Measurements from ENCODE around the gene VWA8. TPM values are rescaled to one million over a fixed set of nuclear protein-coding genes. Genes with fewer than 3 reads are reported as not detected.

VWA8 gene
- total RNA-seq, 4 donors from 2014 or later = 27.1 to 39.7 (median 30.4) TPM

DNA sequence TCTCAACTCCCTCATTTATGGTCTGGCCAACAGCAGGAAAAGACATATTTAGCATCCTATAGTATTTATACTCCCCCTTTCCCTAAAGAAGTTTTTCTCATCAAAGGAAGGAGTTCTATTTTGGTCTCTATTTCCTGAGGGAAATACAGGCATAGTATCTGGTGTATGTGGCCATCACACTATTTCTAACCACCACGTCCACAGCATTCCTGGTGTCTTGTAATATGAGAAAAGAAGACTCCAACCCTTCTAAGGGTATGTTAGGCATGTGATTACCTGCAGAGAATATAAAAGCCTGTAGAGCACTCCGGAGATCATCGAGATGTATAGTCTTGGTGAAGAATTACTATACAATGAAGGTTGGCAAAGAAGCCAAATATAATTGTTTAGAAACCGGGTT, 137.4 kb downstream of the VWA8 start:
- Histone ChIP-seq H3K27me3 (no peaks in the 10 kb centered on the region), H3K4me3 (replicated peaks in 1 of 3) (no peak overlapping the region), H3K36me3 (no peaks in the 10 kb centered on the region), H3K27ac (no peak overlapping the region), H3K4me1 (no peaks in the 10 kb centered on the region), H3K9me3 (no peaks in the 10 kb centered on the region)
- 93 to 95% methylated on average over 4 of the region's 4 CpGs for WGBS, 2 donors
- intact Hi-C loops (cut with DNase I) = no loop called here
- no peak for DNase-seq
- TF ChIP-seq, protein P1, sequence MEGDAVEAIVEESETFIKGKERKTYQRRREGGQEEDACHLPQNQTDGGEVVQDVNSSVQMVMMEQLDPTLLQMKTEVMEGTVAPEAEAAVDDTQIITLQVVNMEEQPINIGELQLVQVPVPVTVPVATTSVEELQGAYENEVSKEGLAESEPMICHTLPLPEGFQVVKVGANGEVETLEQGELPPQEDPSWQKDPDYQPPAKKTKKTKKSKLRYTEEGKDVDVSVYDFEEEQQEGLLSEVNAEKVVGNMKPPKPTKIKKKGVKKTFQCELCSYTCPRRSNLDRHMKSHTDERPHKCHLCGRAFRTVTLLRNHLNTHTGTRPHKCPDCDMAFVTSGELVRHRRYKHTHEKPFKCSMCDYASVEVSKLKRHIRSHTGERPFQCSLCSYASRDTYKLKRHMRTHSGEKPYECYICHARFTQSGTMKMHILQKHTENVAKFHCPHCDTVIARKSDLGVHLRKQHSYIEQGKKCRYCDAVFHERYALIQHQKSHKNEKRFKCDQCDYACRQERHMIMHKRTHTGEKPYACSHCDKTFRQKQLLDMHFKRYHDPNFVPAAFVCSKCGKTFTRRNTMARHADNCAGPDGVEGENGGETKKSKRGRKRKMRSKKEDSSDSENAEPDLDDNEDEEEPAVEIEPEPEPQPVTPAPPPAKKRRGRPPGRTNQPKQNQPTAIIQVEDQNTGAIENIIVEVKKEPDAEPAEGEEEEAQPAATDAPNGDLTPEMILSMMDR (IDR thresholded peaks at IDR 0.05) = no peak
- TF ChIP-seq POLR2A (IDR thresholded peaks at IDR 0.05) = no peak

DNA sequence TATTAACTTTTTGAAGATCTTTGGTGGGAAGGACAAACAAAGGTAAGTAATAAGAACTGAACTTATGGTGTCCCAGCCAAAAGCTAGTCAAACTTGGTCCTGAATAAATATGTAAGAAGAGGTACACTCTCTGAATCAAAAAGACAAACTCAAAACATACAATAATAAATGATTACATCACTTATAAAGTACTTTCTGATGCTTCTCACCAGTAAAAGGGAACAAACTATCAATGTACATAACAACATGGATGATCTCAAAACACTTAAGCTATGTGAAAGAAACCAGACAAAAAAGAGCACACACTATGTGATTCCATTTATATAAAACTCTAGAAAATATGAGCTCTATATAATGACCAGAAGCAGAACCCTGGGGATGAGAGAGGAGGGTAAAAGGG, 138.3 kb downstream of the VWA8 start:
- Histone ChIP-seq H3K27me3 (no peaks in the 10 kb centered on the region), H3K4me3 (replicated peaks in 1 of 3) (no peak overlapping the region), H3K27ac (no peak overlapping the region), H3K9me3 (no peaks in the 10 kb centered on the region), H3K4me1 (no peaks in the 10 kb centered on the region), H3K36me3 (no peaks in the 10 kb centered on the region)
- intact Hi-C loops (cut with DNase I) = no loop called here
- DNase-seq = no peak
- TF ChIP-seq, protein P1 (IDR thresholded peaks at IDR 0.05) = no peak
- no peak for TF ChIP-seq POLR2A (IDR thresholded peaks at IDR 0.05)

DNA sequence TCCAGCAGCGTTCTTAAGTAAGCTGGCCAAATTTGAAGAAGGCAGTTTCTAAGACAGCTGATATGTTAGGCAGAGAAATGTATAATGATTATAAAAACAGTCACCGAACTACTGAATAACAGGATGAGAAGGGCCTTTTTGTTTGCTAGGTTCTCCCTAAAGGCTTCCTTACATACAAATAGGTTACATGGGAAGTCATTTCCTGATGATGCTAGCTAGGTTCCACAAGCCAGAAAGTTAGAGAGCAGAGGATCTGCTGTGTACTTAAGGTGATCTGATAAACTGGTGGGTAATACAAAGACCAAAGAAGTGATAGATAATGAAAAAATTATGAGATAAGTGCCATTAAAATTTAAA, 139.7 kb downstream of the VWA8 start:
- H3K27me3 ChIP-seq = no peaks in the 10 kb centered on the region
- WGBS, 2 donors = 68 to 76% methylated on average over 2 of the region's 2 CpGs
- H3K4me1 ChIP-seq = no peaks in the 10 kb centered on the region
- no peak overlapping the region for H3K27ac ChIP-seq
- H3K4me3 ChIP-seq (replicated peaks in 1 of 3) = no peak overlapping the region
- intact Hi-C loops (cut with DNase I) = no loop called here
- DNase-seq = no peak
- no peaks in the 10 kb centered on the region for H3K9me3 ChIP-seq
- H3K36me3 ChIP-seq = no peaks in the 10 kb centered on the region
- TF ChIP-seq, protein P1 (IDR thresholded peaks at IDR 0.05) = no peak
- no peak for TF ChIP-seq POLR2A (IDR thresholded peaks at IDR 0.05)

DNA sequence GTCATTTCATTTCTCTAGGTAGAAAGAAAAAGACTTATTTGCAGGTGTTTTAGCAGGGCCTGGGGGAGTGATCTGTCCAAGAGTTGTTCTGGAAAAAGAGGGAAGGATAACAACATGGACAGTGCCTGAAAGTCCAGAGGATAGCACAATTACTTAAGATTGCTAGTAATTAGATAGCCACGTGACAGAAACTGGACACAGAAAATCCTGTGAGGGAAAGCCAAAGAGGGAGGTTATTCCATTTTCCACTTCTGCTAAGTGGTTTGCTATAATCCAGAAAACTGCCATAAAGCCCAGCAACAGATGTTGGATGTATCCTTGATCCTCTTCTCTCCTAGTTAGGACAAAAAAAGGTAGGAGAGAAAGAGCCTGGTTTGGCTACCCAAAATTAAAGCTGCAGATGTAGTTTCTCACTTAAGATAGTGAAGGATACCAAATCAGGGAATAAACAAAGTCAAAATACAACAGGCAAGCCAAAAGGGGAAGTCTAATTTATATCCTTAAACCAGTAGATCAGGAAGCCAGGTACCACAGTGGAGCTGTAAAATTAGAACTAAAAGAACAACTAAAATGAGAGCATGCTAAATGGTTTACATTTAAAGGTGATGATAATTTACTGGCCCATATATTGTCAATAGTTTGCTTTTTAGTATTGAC, 140.2 kb downstream of the VWA8 start:
- intact Hi-C loops (cut with DNase I) = no loop called here
- Histone ChIP-seq H3K27ac (no peak overlapping the region), H3K4me1 (no peaks in the 10 kb centered on the region), H3K4me3 (replicated peaks in 1 of 3) (no peak overlapping the region), H3K9me3 (no peaks in the 10 kb centered on the region), H3K36me3 (no peaks in the 10 kb centered on the region), H3K27me3 (no peaks in the 10 kb centered on the region)
- 77 to 89% methylated on average over 1 of the region's 1 CpG for WGBS, 2 donors
- DNase-seq = no peak
- TF ChIP-seq, protein P1 (IDR thresholded peaks at IDR 0.05) = no peak
- TF ChIP-seq POLR2A (IDR thresholded peaks at IDR 0.05) = no peak

DNA sequence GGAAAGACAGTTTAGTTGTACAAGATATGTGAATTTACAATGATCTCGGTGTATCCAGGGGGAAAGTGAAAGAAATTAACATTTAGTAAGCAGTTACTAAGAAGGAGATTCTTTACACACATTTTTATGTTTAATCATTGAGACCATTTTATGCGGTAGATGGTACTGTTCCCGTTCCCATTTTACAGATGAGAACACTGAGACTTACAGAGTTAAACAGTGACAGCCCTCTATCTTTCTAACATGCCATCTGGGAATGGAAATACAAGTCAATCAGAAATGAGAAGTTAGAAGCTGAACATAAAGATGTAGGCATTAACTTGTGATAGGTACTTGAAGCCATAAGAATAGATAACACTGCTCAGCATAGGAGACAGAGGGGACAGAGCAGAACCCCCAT, 144.9 kb downstream of the VWA8 start:
- no peaks in the 10 kb centered on the region for H3K27me3 ChIP-seq
- H3K9me3 ChIP-seq = no peaks in the 10 kb centered on the region
- no peak for TF ChIP-seq POLR2A (IDR thresholded peaks at IDR 0.05)
- no peak overlapping the region for H3K27ac ChIP-seq
- intact Hi-C loops (cut with DNase I) = no loop called here
- no peaks in the 10 kb centered on the region for H3K36me3 ChIP-seq
- no peak overlapping the region for H3K4me3 ChIP-seq (replicated peaks in 1 of 3)
- H3K4me1 ChIP-seq = peaks cover 5 to 6% of the 10 kb centered on the region in 2 donors
- DNase-seq = no peak
- whole genome bisulfite sequencing, 2 donors = 96% methylated on average over 3 of the region's 3 CpGs

DNA sequence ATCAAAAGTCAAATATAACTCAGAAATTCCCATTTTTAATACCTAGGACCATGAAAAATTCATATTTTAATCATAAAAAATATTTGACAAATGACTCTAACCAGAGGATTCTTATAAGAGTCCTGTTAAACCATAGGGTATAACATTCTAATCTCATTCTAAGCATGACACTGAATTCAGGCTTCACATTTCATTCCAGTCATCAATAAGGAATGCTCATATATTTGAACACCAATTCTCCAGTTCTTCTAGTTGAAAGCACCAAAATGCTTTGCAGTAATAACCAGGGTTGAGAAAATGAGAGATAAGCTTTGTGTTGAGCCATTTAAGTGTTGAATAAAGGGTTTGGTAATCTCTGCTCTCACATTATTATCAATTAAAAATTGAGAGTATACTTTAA, 147.5 kb downstream of the VWA8 start:
- H3K27ac ChIP-seq = no peak overlapping the region
- DNase-seq = no peak
- H3K27me3 ChIP-seq = no peaks in the 10 kb centered on the region
- no peak for TF ChIP-seq POLR2A (IDR thresholded peaks at IDR 0.05)
- TF ChIP-seq, protein P1 (IDR thresholded peaks at IDR 0.05) = no peak
- H3K4me1 ChIP-seq = peaks cover 5 to 6% of the 10 kb centered on the region in 2 donors
- no peak overlapping the region for H3K4me3 ChIP-seq (replicated peaks in 1 of 3)
- intact Hi-C loops (cut with DNase I) = no loop called here
- H3K36me3 ChIP-seq = peaks cover 0 to 4% of the 10 kb centered on the region in 2 donors
- no peaks in the 10 kb centered on the region for H3K9me3 ChIP-seq

Data from thyroid gland (tissue), 4 donors.